Body of pancreas (tissue), 4 donors: ENCODE results near the gene MCM10. TPM values are rescaled to one million over a fixed set of nuclear protein-coding genes. Genes with fewer than 3 reads are reported as not detected.

Source experiments
- ATAC-seq: fragments of 150-250 bp; one replicate; pipeline ENCODE4 v1.9.1; 2016
- DNase-seq, 4 donors: peaks; one replicate each; pipeline ENCODE4 v3.0.0-alpha.2; 2019
- H3K27ac ChIP-seq, 4 donors: fragments of 200-600 bp; sonication (generic); 1 replicate in 3 of 4; 2 replicates in 1 of 4; pipeline versions ENCODE4 v1.5.1 to v1.6.1; 2016 to 2019; ENCODE audit warnings: mild to moderate bottlenecking in 1 of 4, mixed read lengths in 1 of 4, moderate library complexity in 1 of 4
- H3K27me3 ChIP-seq, 2 donors: fragments of 200-600 bp; sonication (generic); one replicate each; pipeline ENCODE4 v1.6.0; 2016; ENCODE audit warnings: mild to moderate bottlenecking in 1 of 2
- H3K36me3 ChIP-seq, 2 donors: fragments of 200-600 bp; sonication (generic); replicated peaks in 1 of 2; 2 replicates each; pipeline ENCODE4 v1.5.1; 2016; ENCODE audit warnings: low read depth in 2 of 2; ENCODE audit not compliant: insufficient read depth in 1 of 2
- H3K4me1 ChIP-seq: fragments of 200-600 bp; sonication (generic); one replicate; pipeline ENCODE4 v1.6.0; 2016
- H3K4me3 ChIP-seq, 2 donors: fragments of 200-600 bp; sonication (generic); 1 replicate in 1 of 2; 2 replicates in 1 of 2; pipeline ENCODE4 v1.5.1; 2016 to 2019
- H3K9me3 ChIP-seq, 3 donors: fragments of 200-600 bp; sonication (generic); 1 replicate in 2 of 3; 2 replicates in 1 of 3; pipeline ENCODE4 v1.5.1; 2016
- CTCF ChIP-seq, 7 experiments: fragments of 450-650 bp in 4 of 7; fragments of 200-600 bp in 3 of 7; sonication (generic) in 3 of 7; IDR thresholded peaks; one replicate each; pipeline ENCODE4 v1.5.1; 2016 to 2019; ENCODE audit warnings: antibody characterized with exemption in 7 of 7
- POLR2A ChIP-seq, 3 donors: fragments of 450-650 bp; IDR thresholded peaks; one replicate each; pipeline ENCODE4 v1.6.1; 2016; ENCODE audit warnings: antibody characterized with exemption in 3 of 3, mild to moderate bottlenecking in 2 of 3
- WGBS, 2 donors: methylation state at CpG; one replicate each; pipeline ENCODE4 v1.1.5; 2017; 5-methylcytosine and 5-hydroxymethylcytosine counted together
- intact Hi-C: fragments of 100-400 bp; cut with DNase I; formaldehyde crosslinking; loops from one replicate; pipeline ENCODE4 v1.15.1; 2023
- total RNA-seq, 2 donors: library from RNA; depleted of rRNA; stranded (reverse); fragments of >200 nt; gene quantifications; one replicate each; pipeline ENCODE4 v1.1.0, GENCODE V29; 2016

MCM10 gene
- total RNA-seq, 2 donors from 2014 or later: 0.26 TPM; not detected in 1

- ATAC-seq: no peak
- H3K9me3 ChIP-seq: no peaks in the 10 kb centered on the region
- H3K27me3 ChIP-seq: no peaks in the 10 kb centered on the region
- H3K4me1 ChIP-seq: no peaks in the 10 kb centered on the region
- TF ChIP-seq POLR2A (IDR thresholded peaks at IDR 0.05) (no peak), CTCF (IDR thresholded peaks at IDR 0.05) (no peak)
- 88 to 93% methylated on average over 2 of the region's 2 CpGs for WGBS, 2 donors
- intact Hi-C loops: no loop called here
- peaks cover 0 to 13% of the 10 kb centered on the region in 2 donors for H3K36me3 ChIP-seq
- no peak overlapping the region for H3K27ac ChIP-seq
- no peak for DNase-seq
- no peak overlapping the region for H3K4me3 ChIP-seq
Measured at GRCh38 chr10:13139676-13140075, 21.7 kb upstream of the MCM10 start.

GRCh38 chr10:13140627-13141190 lies 20.6 kb upstream of the MCM10 start:
- Histone ChIP-seq H3K27ac (no peak overlapping the region), H3K4me3 (no peak overlapping the region), H3K4me1 (no peaks in the 10 kb centered on the region), H3K9me3 (no peaks in the 10 kb centered on the region), H3K27me3 (no peaks in the 10 kb centered on the region), H3K36me3 (peaks cover 0 to 11% of the 10 kb centered on the region in 2 donors)
- no peak for TF ChIP-seq POLR2A (IDR thresholded peaks at IDR 0.05)
- TF ChIP-seq CTCF (IDR thresholded peaks at IDR 0.05): no peak
- DNase-seq: no peak
- intact Hi-C loops: no loop called here
- WGBS, 2 donors: 83 to 89% methylated on average over 4 of the region's 4 CpGs
- no peak for ATAC-seq

- Histone ChIP-seq H3K36me3 (peaks cover 0 to 3% of the 10 kb centered on the region in 2 donors), H3K4me3 (no peak overlapping the region), H3K4me1 (no peaks in the 10 kb centered on the region), H3K9me3 (no peaks in the 10 kb centered on the region), H3K27me3 (no peaks in the 10 kb centered on the region), H3K27ac (no peak overlapping the region)
- intact Hi-C loops: no loop called here
- 92 to 100% methylated on average over 1 of the region's 1 CpG for WGBS, 2 donors
- no peak for ATAC-seq
- no peak for TF ChIP-seq POLR2A (IDR thresholded peaks at IDR 0.05)
- no peak for TF ChIP-seq CTCF (IDR thresholded peaks at IDR 0.05)
- DNase-seq: no peak
Measured at GRCh38 chr10:13143766-13144165, 17.6 kb upstream of the MCM10 start.

GRCh38 chr10:13144814-13145213 lies 16.5 kb upstream of the MCM10 start:
- WGBS, 2 donors: 91 to 98% methylated on average over 3 of the region's 3 CpGs
- DNase-seq: no peak
- Histone ChIP-seq H3K9me3 (no peaks in the 10 kb centered on the region), H3K27ac (no peak overlapping the region), H3K4me3 (no peak overlapping the region), H3K4me1 (no peaks in the 10 kb centered on the region), H3K27me3 (no peaks in the 10 kb centered on the region), H3K36me3 (no peaks in the 10 kb centered on the region)
- TF ChIP-seq CTCF (IDR thresholded peaks at IDR 0.05) (no peak), POLR2A (IDR thresholded peaks at IDR 0.05) (no peak)
- no peak for ATAC-seq
- intact Hi-C loops: no loop called here

GRCh38 chr10:13146379-13146778 lies 15.0 kb upstream of the MCM10 start:
- TF ChIP-seq CTCF (IDR thresholded peaks at IDR 0.05) (no peak), POLR2A (IDR thresholded peaks at IDR 0.05) (no peak)
- no peaks in the 10 kb centered on the region for H3K4me1 ChIP-seq
- no peaks in the 10 kb centered on the region for H3K27me3 ChIP-seq
- DNase-seq: no peak
- no peak overlapping the region for H3K4me3 ChIP-seq
- intact Hi-C loops: no loop called here
- no peaks in the 10 kb centered on the region for H3K9me3 ChIP-seq
- WGBS, 2 donors: 77 to 89% methylated on average over 1 of the region's 1 CpG
- H3K27ac ChIP-seq: no peak overlapping the region
- ATAC-seq: no peak
- H3K36me3 ChIP-seq: no peaks in the 10 kb centered on the region
